ENCODE data around the gene ADAM10.

Gene ADAM10

DNA sequence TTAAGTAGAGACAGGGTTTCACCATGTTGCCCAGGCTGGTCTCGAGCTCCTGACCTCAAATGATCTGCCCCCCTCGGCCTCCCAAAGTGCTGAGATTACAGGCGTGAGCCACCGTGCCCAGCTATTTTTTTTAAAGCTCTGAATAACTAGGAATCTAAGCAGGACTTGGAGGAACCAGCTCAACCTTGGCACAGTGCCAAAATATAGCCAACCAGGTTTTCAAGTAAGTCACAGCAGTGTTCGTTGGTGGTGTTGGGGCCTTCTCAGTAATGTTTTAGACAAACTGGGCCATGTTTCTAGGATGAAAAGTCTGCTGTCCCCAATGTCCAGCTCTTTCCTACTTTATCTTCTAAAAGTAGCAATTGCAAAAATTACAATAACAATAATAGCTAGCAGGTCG lies 6.4 kb upstream of the ADAM10 start:
- H3K4me3 ChIP-seq (ENCODE audit: low read depth, low read length) = no peak overlapping the region
- peak; percentile 36 for DNase-seq (ENCODE audit: low read depth)
- TF ChIP-seq, protein P1, sequence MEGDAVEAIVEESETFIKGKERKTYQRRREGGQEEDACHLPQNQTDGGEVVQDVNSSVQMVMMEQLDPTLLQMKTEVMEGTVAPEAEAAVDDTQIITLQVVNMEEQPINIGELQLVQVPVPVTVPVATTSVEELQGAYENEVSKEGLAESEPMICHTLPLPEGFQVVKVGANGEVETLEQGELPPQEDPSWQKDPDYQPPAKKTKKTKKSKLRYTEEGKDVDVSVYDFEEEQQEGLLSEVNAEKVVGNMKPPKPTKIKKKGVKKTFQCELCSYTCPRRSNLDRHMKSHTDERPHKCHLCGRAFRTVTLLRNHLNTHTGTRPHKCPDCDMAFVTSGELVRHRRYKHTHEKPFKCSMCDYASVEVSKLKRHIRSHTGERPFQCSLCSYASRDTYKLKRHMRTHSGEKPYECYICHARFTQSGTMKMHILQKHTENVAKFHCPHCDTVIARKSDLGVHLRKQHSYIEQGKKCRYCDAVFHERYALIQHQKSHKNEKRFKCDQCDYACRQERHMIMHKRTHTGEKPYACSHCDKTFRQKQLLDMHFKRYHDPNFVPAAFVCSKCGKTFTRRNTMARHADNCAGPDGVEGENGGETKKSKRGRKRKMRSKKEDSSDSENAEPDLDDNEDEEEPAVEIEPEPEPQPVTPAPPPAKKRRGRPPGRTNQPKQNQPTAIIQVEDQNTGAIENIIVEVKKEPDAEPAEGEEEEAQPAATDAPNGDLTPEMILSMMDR (conservative IDR thresholded peaks at IDR 0.05; ENCODE audit: low read depth, low read length) = no peak

DNA sequence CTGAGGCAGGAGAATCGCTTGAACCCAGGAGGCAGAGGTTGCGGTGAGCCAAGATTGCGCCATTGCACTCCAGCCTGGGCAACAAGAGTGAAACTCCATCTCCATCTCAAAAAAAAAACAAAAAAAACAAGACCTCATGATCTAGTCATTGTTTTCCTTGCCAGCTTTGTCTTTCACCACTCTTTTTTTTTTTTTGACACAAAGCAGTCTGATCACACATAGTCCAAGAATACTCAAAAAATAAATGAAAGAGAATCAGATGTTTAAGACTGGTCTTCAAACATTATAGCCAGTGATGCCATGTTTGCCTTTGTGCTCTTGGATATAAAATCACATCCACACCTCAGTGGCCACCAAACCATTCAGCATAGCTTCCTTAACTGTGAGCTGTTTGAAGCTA lies 5.8 kb upstream of the ADAM10 start:
- no peak overlapping the region for H3K4me3 ChIP-seq (ENCODE audit: low read depth, low read length)
- TF ChIP-seq, protein P1 (conservative IDR thresholded peaks at IDR 0.05; ENCODE audit: low read depth, low read length) = no peak
- DNase-seq (ENCODE audit: low read depth) = no peak

DNA sequence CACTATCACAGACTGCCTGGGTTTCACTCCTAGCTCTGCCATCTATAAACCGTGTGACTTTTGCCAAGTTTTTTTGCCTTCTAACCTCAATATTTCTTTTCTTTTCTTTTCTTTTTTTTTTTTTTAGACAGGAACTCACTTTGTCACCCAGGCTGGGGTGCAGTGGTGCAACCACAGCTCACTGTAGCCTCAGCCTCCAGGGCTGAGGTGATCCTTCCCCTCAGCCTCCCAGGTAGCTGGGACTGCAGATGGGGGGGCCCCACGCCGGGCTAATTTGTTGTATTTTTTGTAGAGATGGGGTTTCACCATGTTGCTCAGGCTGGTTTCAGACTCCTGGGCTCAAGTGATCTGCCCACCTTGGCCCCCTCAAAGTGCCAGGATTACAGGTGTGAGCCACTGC lies 3.2 kb upstream of the ADAM10 start:
- no peak for DNase-seq (ENCODE audit: low read depth)
- TF ChIP-seq, protein P1 (conservative IDR thresholded peaks at IDR 0.05; ENCODE audit: low read depth, low read length) = no peak
- no peak overlapping the region for H3K4me3 ChIP-seq (ENCODE audit: low read depth, low read length)

DNA sequence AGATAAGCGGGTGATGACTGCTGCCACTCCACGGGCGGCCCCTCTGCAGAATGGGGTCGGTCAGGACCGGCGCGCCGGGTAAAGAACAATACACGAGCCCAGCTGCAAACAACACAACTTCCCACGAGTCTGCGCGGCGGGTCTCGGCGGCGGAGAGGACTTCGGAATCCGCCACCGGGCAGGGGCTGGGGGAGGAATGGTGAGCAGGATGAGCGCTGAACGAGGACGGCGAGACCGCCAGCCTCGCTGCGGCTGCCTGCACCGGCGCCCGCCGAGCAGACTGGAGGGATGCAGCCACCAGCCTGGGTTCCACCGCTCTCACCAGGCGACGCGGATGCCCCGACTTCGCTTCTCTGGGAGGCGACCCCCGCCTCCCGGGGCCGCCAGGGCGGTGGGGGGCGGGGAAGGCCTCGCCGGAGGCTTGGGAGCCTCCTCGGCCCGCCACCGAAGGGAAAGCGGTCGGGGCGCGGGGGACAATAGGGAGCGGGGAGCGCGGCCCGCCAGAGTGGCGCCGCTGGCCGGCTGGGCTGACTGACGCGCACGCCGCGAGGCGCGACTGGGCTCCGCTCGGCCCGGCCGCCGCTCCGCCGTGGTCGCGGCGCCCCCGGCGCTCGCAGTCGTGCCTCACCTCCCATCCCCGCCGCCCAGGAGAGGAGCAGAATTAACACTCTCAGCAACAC lies 515 bp downstream of the ADAM10 start:
- H3K4me3 ChIP-seq (ENCODE audit: low read depth, low read length) = peak overlapping the region; percentile 85
- DNase-seq (ENCODE audit: low read depth) = peak; percentile 54
- TF ChIP-seq, protein P1 (conservative IDR thresholded peaks at IDR 0.05; ENCODE audit: low read depth, low read length) = no peak

DNA sequence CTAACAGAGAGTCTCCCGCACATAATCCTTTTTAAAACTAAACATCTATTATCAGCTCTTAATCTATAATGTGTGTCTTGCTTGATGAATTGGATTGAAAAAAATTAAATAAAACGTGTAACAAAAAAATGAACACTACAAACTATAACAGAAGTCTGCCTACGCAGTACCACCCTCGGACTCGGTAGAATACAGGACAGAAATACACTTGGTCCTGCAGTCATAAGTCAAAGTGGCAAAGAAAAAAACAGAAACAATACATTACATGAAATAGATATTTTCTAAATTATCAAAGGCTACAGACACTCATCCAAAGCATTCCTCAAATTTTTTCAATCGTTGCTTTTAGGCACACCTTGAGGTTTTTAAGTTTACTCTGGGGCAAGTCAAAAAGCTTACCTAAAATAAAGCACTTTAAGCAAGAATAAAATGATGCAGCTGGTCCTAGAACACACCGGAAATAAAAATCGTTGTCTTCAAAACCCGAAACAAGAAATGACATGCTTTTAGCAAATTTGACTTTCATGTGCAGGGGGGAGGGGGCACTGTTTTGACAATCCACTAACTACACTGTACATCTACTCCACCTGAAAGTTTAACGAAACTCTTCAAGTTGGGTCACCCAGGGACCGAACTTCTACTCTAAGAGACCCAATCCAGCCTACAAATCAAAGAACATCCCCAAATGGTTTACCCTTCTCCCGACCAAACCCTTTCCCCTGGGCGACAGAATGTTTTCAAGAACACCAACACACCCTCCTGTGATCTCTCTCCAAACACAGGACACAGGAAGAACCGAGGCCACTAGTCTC lies 1.3 kb downstream of the ADAM10 start:
- TF ChIP-seq, protein P1 (conservative IDR thresholded peaks at IDR 0.05; ENCODE audit: low read depth, low read length) = no peak
- DNase-seq (ENCODE audit: low read depth) = no peak
- peak overlapping the region; percentile 85 for H3K4me3 ChIP-seq (ENCODE audit: low read depth, low read length)

DNA sequence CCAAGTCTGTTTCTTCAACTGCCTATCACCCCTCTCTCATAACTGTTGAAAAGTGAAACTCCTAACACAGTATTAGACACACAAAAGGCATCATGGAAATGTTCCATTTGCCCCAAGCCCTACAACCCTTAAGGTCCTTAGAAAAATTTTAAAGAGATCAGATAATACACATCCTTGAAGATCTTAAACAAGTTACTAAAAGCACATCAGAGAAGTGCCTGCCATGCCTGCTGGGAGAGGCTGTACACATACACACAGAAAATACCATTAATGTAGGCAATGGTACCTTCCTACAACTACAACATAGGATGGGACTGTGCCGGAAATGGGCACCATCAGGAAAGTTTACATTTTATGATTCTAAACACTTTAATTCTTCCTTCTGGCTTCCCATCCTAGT lies 3.3 kb downstream of the ADAM10 start:
- no peak overlapping the region for H3K4me3 ChIP-seq (ENCODE audit: low read depth, low read length)
- no peak for DNase-seq (ENCODE audit: low read depth)
- TF ChIP-seq, protein P1 (conservative IDR thresholded peaks at IDR 0.05; ENCODE audit: low read depth, low read length) = no peak
